Caco-2 (cell line): Measurements from ENCODE around the gene SH2D4B. TPM values are rescaled to one million over a fixed set of nuclear protein-coding genes. Genes with fewer than 3 reads are reported as not detected.

ENCODE experiments used
- BruUV-seq: library from RNA; stranded (reverse); fragments of 400-500 nt; replicated peaks from 2 replicates; lab custom pipeline; 2021; lab: Mats Ljungman, UMichigan
- CTCF ChIA-PET: fragments of 300-600 bp; sonication (Branson Sonifier 250); formaldehyde crosslinking; loops from one replicate; lab custom pipeline; 2022; ENCODE audit warnings: antibody characterized with exemption; lab: Charles Lee
- POLR2A ChIA-PET: fragments of 300-600 bp; sonication (Branson Sonifier 250); formaldehyde crosslinking; loops from one replicate; lab custom pipeline; 2022; ENCODE audit warnings: antibody characterized with exemption; lab: Charles Lee
- DNase-seq, 2 experiments: peaks; one replicate each; pipeline versions ENCODE4 v3.0.0 to v3.0.0-alpha.2; 2020 to 2022
- H3K27me3 ChIP-seq: replicated peaks from 2 replicates; pipeline ENCODE4 v1.6.0; 2011; ENCODE audit warnings: low read length; ENCODE audit not compliant: control insufficient read depth, insufficient read depth
- H3K36me3 ChIP-seq: 2 replicates; pipeline ENCODE4 v1.5.1; 2011; ENCODE audit warnings: low read length; ENCODE audit not compliant: control insufficient read depth, insufficient read depth
- H3K4me1 ChIP-seq: fragments of 250-450 bp; sonication (Bioruptor Pico); 2 replicates; pipeline ENCODE4 v1.5.1; 2020; ENCODE audit warnings: mild to moderate bottlenecking
- H3K4me3 ChIP-seq: 2 replicates; pipeline ENCODE4 v1.5.1; 2011; ENCODE audit warnings: low read depth, mild to moderate bottlenecking, control low read depth, low read length
- H3K9me3 ChIP-seq: fragments of 250-450 bp; sonication (Bioruptor Pico); 2 replicates; pipeline ENCODE4 v1.5.1; 2020; ENCODE audit warnings: mild to moderate bottlenecking, moderate library complexity
- H3K27ac Mint-ChIP-seq: one replicate; pipeline ENCODE4 v1.8.0; 2022; ENCODE audit warnings: mixed read lengths; ENCODE audit not compliant: unreplicated experiment
- H3K27me3 Mint-ChIP-seq: one replicate; pipeline ENCODE4 v1.8.0; 2022; ENCODE audit warnings: mixed read lengths; ENCODE audit not compliant: insufficient read depth, unreplicated experiment
- H3K36me3 Mint-ChIP-seq: one replicate; pipeline ENCODE4 v1.8.0; 2022; ENCODE audit warnings: mild to moderate bottlenecking, mixed read lengths; ENCODE audit not compliant: insufficient read depth, unreplicated experiment
- H3K4me1 Mint-ChIP-seq: one replicate; pipeline ENCODE4 v1.8.0; 2022; ENCODE audit warnings: low read depth, mixed read lengths; ENCODE audit not compliant: unreplicated experiment
- H3K4me3 Mint-ChIP-seq: one replicate; pipeline ENCODE4 v1.8.0; 2022; ENCODE audit warnings: mild to moderate bottlenecking, moderate library complexity, mixed read lengths; ENCODE audit not compliant: unreplicated experiment
- H3K9me3 Mint-ChIP-seq: one replicate; pipeline ENCODE4 v1.8.0; 2022; ENCODE audit warnings: mixed read lengths; ENCODE audit not compliant: unreplicated experiment
- CTCF ChIP-seq, 2 experiments: fragments of 200-600 bp in 1 of 2; IDR thresholded peaks; 1 replicate in 1 of 2; 2 replicates in 1 of 2; pipeline versions ENCODE4 v1.5.1 to v1.8.0; 2011 to 2022; ENCODE audit warnings: antibody characterized with exemption in 1 of 2, control low read depth in 1 of 2, inconsistent platforms in 1 of 2, low read depth in 1 of 2, low read length in 1 of 2, mild to moderate bottlenecking in 1 of 2, moderate library complexity in 1 of 2; ENCODE audit not compliant: insufficient read depth in 1 of 2, severe bottlenecking in 1 of 2, unreplicated experiment in 1 of 2
- intact Hi-C: fragments of 100-400 bp; cut with micrococcal nuclease; formaldehyde crosslinking; loops from one replicate; pipeline ENCODE4 v1.10.0; 2022; ENCODE audit not compliant: unreplicated experiment
- total RNA-seq: library from RNA; stranded (reverse); gene quantifications from 2 replicates; pipeline ENCODE4 v1.2.3, GENCODE V29; 2022

SH2D4B gene
- total RNA-seq, 1 experiment from 2014 or later, result 0.23 TPM

- Mint-ChIP-seq H3K4me1 (peaks cover 10% of the 10 kb centered on the region), H3K4me3 (no peak overlapping the region), H3K27ac (peak overlapping the region; percentile 3), H3K9me3 (no peaks in the 10 kb centered on the region), H3K36me3 (peaks cover 62% of the 10 kb centered on the region), H3K27me3 (no peaks in the 10 kb centered on the region)
- DNase-seq, result no peak
- H3K27me3 ChIP-seq, result no peaks in the 10 kb centered on the region
- TF ChIP-seq CTCF (IDR thresholded peaks at IDR 0.05; ENCODE audit: insufficient read depth in 1 of 2, low read depth in 1 of 2, low read length in 1 of 2, severe bottlenecking in 1 of 2, unreplicated experiment in 1 of 2), result no peak
- intact Hi-C loops, result loop anchor here (2.0 kb wide), 1 partner anchor 20 kb away; no protein-coding TSS in a partner anchor
- ChIA-PET CTCF (no interaction called here), POLR2A (no interaction called here)
- peaks cover 20% of the 10 kb centered on the region; the same call in 1 of the 2 replicates for H3K4me1 ChIP-seq
- no peaks in the 10 kb centered on the region for H3K36me3 ChIP-seq
- no peaks in the 10 kb centered on the region for H3K9me3 ChIP-seq
- no TSS peak for BruUV-seq
- H3K4me3 ChIP-seq, result no peak overlapping the region
Observed at GRCh38 chr10:80526742-80527141, 11.0 kb upstream of the SH2D4B start.

GRCh38 chr10:80528185-80528700 is 9.5 kb upstream of the SH2D4B start:
- Histone ChIP-seq H3K27me3 (no peaks in the 10 kb centered on the region), H3K4me3 (no peak overlapping the region), H3K9me3 (no peaks in the 10 kb centered on the region), H3K4me1 (peaks cover 20% of the 10 kb centered on the region; the same call in 1 of the 2 replicates), H3K36me3 (no peaks in the 10 kb centered on the region)
- ChIA-PET POLR2A (no interaction called here), CTCF (no interaction called here)
- intact Hi-C loops, result no loop called here
- Mint-ChIP-seq H3K4me1 (peaks cover 10% of the 10 kb centered on the region), H3K27me3 (no peaks in the 10 kb centered on the region), H3K9me3 (no peaks in the 10 kb centered on the region), H3K36me3 (peaks cover 50% of the 10 kb centered on the region), H3K27ac (no peak overlapping the region), H3K4me3 (no peak overlapping the region)
- no TSS peak for BruUV-seq
- TF ChIP-seq CTCF (IDR thresholded peaks at IDR 0.05; ENCODE audit: insufficient read depth in 1 of 2, low read depth in 1 of 2, low read length in 1 of 2, severe bottlenecking in 1 of 2, unreplicated experiment in 1 of 2), result no peak
- no peak for DNase-seq

GRCh38 chr10:80528901-80529300 is 8.8 kb upstream of the SH2D4B start:
- Histone ChIP-seq H3K36me3 (no peaks in the 10 kb centered on the region), H3K27me3 (no peaks in the 10 kb centered on the region), H3K9me3 (no peaks in the 10 kb centered on the region), H3K4me3 (no peak overlapping the region), H3K4me1 (peaks cover 20% of the 10 kb centered on the region; the same call in 1 of the 2 replicates)
- intact Hi-C loops, result no loop called here
- no peak for DNase-seq
- ChIA-PET POLR2A (no interaction called here), CTCF (no interaction called here)
- no peak for TF ChIP-seq CTCF (IDR thresholded peaks at IDR 0.05; ENCODE audit: insufficient read depth in 1 of 2, low read depth in 1 of 2, low read length in 1 of 2, severe bottlenecking in 1 of 2, unreplicated experiment in 1 of 2)
- Mint-ChIP-seq H3K36me3 (peaks cover 45% of the 10 kb centered on the region), H3K27ac (no peak overlapping the region), H3K9me3 (no peaks in the 10 kb centered on the region), H3K27me3 (no peaks in the 10 kb centered on the region), H3K4me3 (no peak overlapping the region), H3K4me1 (peaks cover 10% of the 10 kb centered on the region)
- BruUV-seq, result no TSS peak
